ENCODE data around the gene RGS8.

The RGS8 gene

GRCh38 chr1:182671750-182672486 is 12.5 kb downstream of the RGS8 start:
- TF ChIP-seq GATA1 (IDR thresholded peaks at IDR 0.05; ENCODE audit: low read depth, low read length) (no peak), POLR2A (IDR thresholded peaks at IDR 0.05; ENCODE audit: low read length) (no peak)
- DNase-seq, result no peak

- DNase-seq, result no peak
- TF ChIP-seq GATA1 (IDR thresholded peaks at IDR 0.05; ENCODE audit: low read depth, low read length), result no peak
- no peak for TF ChIP-seq POLR2A (IDR thresholded peaks at IDR 0.05; ENCODE audit: low read length)
These were observed 14.2 kb downstream of the RGS8 start for GRCh38 chr1:182670032-182670749.

- no peak for DNase-seq
- TF ChIP-seq GATA1 (IDR thresholded peaks at IDR 0.05; ENCODE audit: low read depth, low read length), result no peak
- no peak for TF ChIP-seq POLR2A (IDR thresholded peaks at IDR 0.05; ENCODE audit: low read length)
These were observed 15.1 kb downstream of the RGS8 start for GRCh38 chr1:182669266-182669665.

GRCh38 chr1:182668521-182669054 is 15.8 kb downstream of the RGS8 start:
- no peak for DNase-seq
- TF ChIP-seq POLR2A (IDR thresholded peaks at IDR 0.05; ENCODE audit: low read length), result no peak
- no peak for TF ChIP-seq GATA1 (IDR thresholded peaks at IDR 0.05; ENCODE audit: low read depth, low read length)

- DNase-seq, result no peak
- TF ChIP-seq GATA1 (IDR thresholded peaks at IDR 0.05; ENCODE audit: low read depth, low read length) (no peak), POLR2A (IDR thresholded peaks at IDR 0.05; ENCODE audit: low read length) (no peak)
These were observed 16.4 kb downstream of the RGS8 start for GRCh38 chr1:182667848-182668505.

- TF ChIP-seq GATA1 (IDR thresholded peaks at IDR 0.05; ENCODE audit: low read depth, low read length), result no peak
- no peak for TF ChIP-seq POLR2A (IDR thresholded peaks at IDR 0.05; ENCODE audit: low read length)
These were observed 17.7 kb downstream of the RGS8 start for GRCh38 chr1:182666706-182667105.

GRCh38 chr1:182664296-182664695 is 20.1 kb downstream of the RGS8 start:
- TF ChIP-seq POLR2A (IDR thresholded peaks at IDR 0.05; ENCODE audit: low read length) (no peak), GATA1 (IDR thresholded peaks at IDR 0.05; ENCODE audit: low read depth, low read length) (no peak)
- DNase-seq, result no peak

More at GRCh38 chr1:182666706-182667105, 17.7 kb downstream of the RGS8 start:
- no peak for DNase-seq

GRCh38 chr1:182662956-182663355 is 21.4 kb downstream of the RGS8 start:
- no peak for DNase-seq
- TF ChIP-seq POLR2A (IDR thresholded peaks at IDR 0.05; ENCODE audit: low read length), result no peak
- no peak for TF ChIP-seq GATA1 (IDR thresholded peaks at IDR 0.05; ENCODE audit: low read depth, low read length)

- DNase-seq, result no peak
- TF ChIP-seq POLR2A (IDR thresholded peaks at IDR 0.05; ENCODE audit: low read length) (no peak), GATA1 (IDR thresholded peaks at IDR 0.05; ENCODE audit: low read depth, low read length) (no peak)
These were observed 22.1 kb downstream of the RGS8 start for GRCh38 chr1:182662121-182662890.

GRCh38 chr1:182658055-182658454 is 26.3 kb downstream of the RGS8 start:
- no peak for DNase-seq
- TF ChIP-seq GATA1 (IDR thresholded peaks at IDR 0.05; ENCODE audit: low read depth, low read length) (no peak), POLR2A (IDR thresholded peaks at IDR 0.05; ENCODE audit: low read length) (no peak)

GRCh38 chr1:182656842-182657397 is 27.5 kb downstream of the RGS8 start:
- DNase-seq, result no peak
- no peak for TF ChIP-seq POLR2A (IDR thresholded peaks at IDR 0.05; ENCODE audit: low read length)
- TF ChIP-seq GATA1 (IDR thresholded peaks at IDR 0.05; ENCODE audit: low read depth, low read length), result no peak

GRCh38 chr1:182653986-182654385 is 30.4 kb downstream of the RGS8 start:
- no peak for DNase-seq
- TF ChIP-seq GATA1 (IDR thresholded peaks at IDR 0.05; ENCODE audit: low read depth, low read length) (no peak), POLR2A (IDR thresholded peaks at IDR 0.05; ENCODE audit: low read length) (no peak)

- no peak for DNase-seq
- TF ChIP-seq GATA1 (IDR thresholded peaks at IDR 0.05; ENCODE audit: low read depth, low read length), result no peak
- TF ChIP-seq POLR2A (IDR thresholded peaks at IDR 0.05; ENCODE audit: low read length), result no peak
These were observed 31.5 kb downstream of the RGS8 start for GRCh38 chr1:182652933-182653332.
